ENCODE results near the gene TEX264.

DNA sequence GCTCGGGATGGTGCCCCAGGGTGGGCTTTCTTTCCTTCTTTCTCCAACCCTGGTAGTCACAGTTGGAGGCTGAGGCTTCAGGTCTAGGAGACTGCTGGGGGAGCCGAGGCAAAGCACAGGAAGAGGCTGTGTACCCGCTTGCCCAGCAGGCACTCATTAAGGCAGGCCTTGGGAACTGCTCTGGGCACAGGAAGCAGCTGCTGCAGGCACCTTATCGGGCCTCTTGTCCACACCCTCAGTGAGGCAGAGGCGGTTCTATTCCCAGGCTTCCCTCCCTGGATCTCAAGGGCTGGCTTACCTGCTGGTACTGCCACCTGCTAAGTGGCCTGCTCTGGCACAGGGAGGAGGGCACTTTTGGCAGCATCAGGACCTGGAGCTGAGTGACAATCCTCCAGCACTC is 20.0 kb downstream of the TEX264 start:
- TF ChIP-seq, protein P1, sequence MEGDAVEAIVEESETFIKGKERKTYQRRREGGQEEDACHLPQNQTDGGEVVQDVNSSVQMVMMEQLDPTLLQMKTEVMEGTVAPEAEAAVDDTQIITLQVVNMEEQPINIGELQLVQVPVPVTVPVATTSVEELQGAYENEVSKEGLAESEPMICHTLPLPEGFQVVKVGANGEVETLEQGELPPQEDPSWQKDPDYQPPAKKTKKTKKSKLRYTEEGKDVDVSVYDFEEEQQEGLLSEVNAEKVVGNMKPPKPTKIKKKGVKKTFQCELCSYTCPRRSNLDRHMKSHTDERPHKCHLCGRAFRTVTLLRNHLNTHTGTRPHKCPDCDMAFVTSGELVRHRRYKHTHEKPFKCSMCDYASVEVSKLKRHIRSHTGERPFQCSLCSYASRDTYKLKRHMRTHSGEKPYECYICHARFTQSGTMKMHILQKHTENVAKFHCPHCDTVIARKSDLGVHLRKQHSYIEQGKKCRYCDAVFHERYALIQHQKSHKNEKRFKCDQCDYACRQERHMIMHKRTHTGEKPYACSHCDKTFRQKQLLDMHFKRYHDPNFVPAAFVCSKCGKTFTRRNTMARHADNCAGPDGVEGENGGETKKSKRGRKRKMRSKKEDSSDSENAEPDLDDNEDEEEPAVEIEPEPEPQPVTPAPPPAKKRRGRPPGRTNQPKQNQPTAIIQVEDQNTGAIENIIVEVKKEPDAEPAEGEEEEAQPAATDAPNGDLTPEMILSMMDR (IDR thresholded peaks at IDR 0.05), result no peak
- TF ChIP-seq POLR2AphosphoS5 (IDR thresholded peaks at IDR 0.05), result no peak
